G401.6 (cell line): Measurements from ENCODE around the gene RAPGEF3.
A peak's percentile ranks its signal among the peaks of the same experiment; 100 is the strongest.

Source experiments
- FAIRE-seq: peaks from 2 replicates; lab custom pipeline; 2012; peaks lifted over from hg19 to GRCh38; lab: Jason Lieb, UNC

RAPGEF3 gene

GRCh38 chr12:47789712-47790489 lies 31.2 kb upstream of the RAPGEF3 start:
- FAIRE-seq: no peak

- no peak for FAIRE-seq
Measured at GRCh38 chr12:47789141-47789540, 30.5 kb upstream of the RAPGEF3 start.

GRCh38 chr12:47787596-47788319 lies 29.1 kb upstream of the RAPGEF3 start:
- FAIRE-seq: no peak

- no peak for FAIRE-seq
Measured at GRCh38 chr12:47786662-47787280, 28.1 kb upstream of the RAPGEF3 start.

GRCh38 chr12:47785887-47786661 lies 27.4 kb upstream of the RAPGEF3 start:
- no peak for FAIRE-seq

- FAIRE-seq: no peak
Measured at GRCh38 chr12:47785036-47785886, 26.6 kb upstream of the RAPGEF3 start.

- FAIRE-seq: no peak
Measured at GRCh38 chr12:47783821-47784819, 25.4 kb upstream of the RAPGEF3 start.

GRCh38 chr12:47783024-47783755 lies 24.5 kb upstream of the RAPGEF3 start:
- FAIRE-seq: no peak

GRCh38 chr12:47782372-47782770 lies 23.7 kb upstream of the RAPGEF3 start:
- FAIRE-seq: no peak

GRCh38 chr12:47781479-47782371 lies 23.0 kb upstream of the RAPGEF3 start:
- FAIRE-seq: no peak

- no peak for FAIRE-seq
Measured at GRCh38 chr12:47779943-47780504, 21.3 kb upstream of the RAPGEF3 start.

- FAIRE-seq: peak; percentile 95
Measured at GRCh38 chr12:47779301-47779942, 20.7 kb upstream of the RAPGEF3 start.

- no peak for FAIRE-seq
Measured at GRCh38 chr12:47778881-47779280, 20.2 kb upstream of the RAPGEF3 start.

GRCh38 chr12:47777741-47778558 lies 19.3 kb upstream of the RAPGEF3 start:
- no peak for FAIRE-seq

GRCh38 chr12:47777151-47777550 lies 18.5 kb upstream of the RAPGEF3 start:
- no peak for FAIRE-seq

- FAIRE-seq: no peak
Measured at GRCh38 chr12:47776471-47777143, 17.9 kb upstream of the RAPGEF3 start.
